Parathyroid adenoma (tissue), 2 donors: ENCODE results near the gene JMJD7.

Experiments
- H2AFZ ChIP-seq: fragments of 300-600 bp; sonication (generic); one replicate; pipeline ENCODE4 v1.7.0; 2017; ENCODE audit warnings: antibody characterized with exemption, mild to moderate bottlenecking
- H3K27ac ChIP-seq: fragments of 300-600 bp; sonication (generic); one replicate; pipeline ENCODE4 v1.7.0; 2017
- H3K27me3 ChIP-seq: fragments of 300-600 bp; sonication (generic); one replicate; pipeline ENCODE4 v1.7.0; 2017; ENCODE audit warnings: low read length; ENCODE audit not compliant: control insufficient read depth, insufficient read depth
- H3K36me3 ChIP-seq: fragments of 300-600 bp; sonication (generic); one replicate; pipeline ENCODE4 v1.7.0; 2017; ENCODE audit warnings: low read length; ENCODE audit not compliant: control insufficient read depth, insufficient read depth
- H3K4me1 ChIP-seq: fragments of 300-600 bp; sonication (generic); one replicate; pipeline ENCODE4 v1.7.0; 2017; ENCODE audit warnings: control low read depth
- H3K4me2 ChIP-seq: fragments of 300-600 bp; sonication (generic); one replicate; pipeline ENCODE4 v1.7.0; 2017; ENCODE audit warnings: low read length
- H3K4me3 ChIP-seq: fragments of 300-600 bp; sonication (generic); one replicate; pipeline ENCODE4 v1.7.0; 2017; ENCODE audit warnings: low read depth, low read length
- H3K79me2 ChIP-seq: fragments of 300-600 bp; sonication (generic); one replicate; pipeline ENCODE4 v1.7.0; 2017; ENCODE audit warnings: control low read depth
- H3K9ac ChIP-seq: fragments of 300-600 bp; sonication (generic); one replicate; pipeline ENCODE4 v1.7.0; 2017; ENCODE audit warnings: mild to moderate bottlenecking
- H3K9me3 ChIP-seq: fragments of 300-600 bp; sonication (generic); one replicate; pipeline ENCODE4 v1.7.0; 2017; ENCODE audit warnings: low read length; ENCODE audit not compliant: control insufficient read depth
- TF ChIP-seq, protein P1 (sequence below): fragments of 300-600 bp; sonication (generic); IDR thresholded peaks from one replicate; pipeline ENCODE4 v1.7.0; 2017; ENCODE audit warnings: antibody characterized with exemption, mild to moderate bottlenecking
- donor health status: primary hyperparathyroidism.

Gene JMJD7

DNA sequence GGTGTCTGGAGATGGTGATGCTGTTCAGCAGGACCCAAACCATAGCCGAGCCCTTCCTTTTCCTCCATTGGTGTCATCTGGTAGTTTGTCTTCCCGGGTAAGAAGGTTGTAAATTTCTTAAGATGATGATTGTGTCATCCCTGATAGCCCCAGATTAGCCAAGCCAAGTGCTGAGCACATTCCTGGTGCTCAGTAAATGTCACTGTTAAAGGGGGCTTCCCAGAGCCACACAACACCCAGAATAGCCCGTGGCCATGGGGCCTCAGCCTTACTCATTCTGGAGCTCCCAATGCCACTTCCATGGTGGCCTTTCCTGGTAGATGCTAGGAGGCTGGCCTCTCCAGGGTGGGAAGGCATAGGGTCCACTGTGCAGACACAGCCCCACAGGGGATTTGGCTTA, 6.2 kb downstream of the JMJD7 start:
- Histone ChIP-seq H3K9ac (no peak overlapping the region), H3K4me2 (no peak overlapping the region), H3K27ac (no peak overlapping the region), H3K79me2 (no peaks in the 10 kb centered on the region), H3K36me3 (no peaks in the 10 kb centered on the region), H3K9me3 (no peaks in the 10 kb centered on the region), H3K4me3 (no peak overlapping the region), H3K4me1 (no peaks in the 10 kb centered on the region), H3K27me3 (no peaks in the 10 kb centered on the region), H2AFZ (no peak overlapping the region)
- TF ChIP-seq, protein P1, sequence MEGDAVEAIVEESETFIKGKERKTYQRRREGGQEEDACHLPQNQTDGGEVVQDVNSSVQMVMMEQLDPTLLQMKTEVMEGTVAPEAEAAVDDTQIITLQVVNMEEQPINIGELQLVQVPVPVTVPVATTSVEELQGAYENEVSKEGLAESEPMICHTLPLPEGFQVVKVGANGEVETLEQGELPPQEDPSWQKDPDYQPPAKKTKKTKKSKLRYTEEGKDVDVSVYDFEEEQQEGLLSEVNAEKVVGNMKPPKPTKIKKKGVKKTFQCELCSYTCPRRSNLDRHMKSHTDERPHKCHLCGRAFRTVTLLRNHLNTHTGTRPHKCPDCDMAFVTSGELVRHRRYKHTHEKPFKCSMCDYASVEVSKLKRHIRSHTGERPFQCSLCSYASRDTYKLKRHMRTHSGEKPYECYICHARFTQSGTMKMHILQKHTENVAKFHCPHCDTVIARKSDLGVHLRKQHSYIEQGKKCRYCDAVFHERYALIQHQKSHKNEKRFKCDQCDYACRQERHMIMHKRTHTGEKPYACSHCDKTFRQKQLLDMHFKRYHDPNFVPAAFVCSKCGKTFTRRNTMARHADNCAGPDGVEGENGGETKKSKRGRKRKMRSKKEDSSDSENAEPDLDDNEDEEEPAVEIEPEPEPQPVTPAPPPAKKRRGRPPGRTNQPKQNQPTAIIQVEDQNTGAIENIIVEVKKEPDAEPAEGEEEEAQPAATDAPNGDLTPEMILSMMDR = no peak

DNA sequence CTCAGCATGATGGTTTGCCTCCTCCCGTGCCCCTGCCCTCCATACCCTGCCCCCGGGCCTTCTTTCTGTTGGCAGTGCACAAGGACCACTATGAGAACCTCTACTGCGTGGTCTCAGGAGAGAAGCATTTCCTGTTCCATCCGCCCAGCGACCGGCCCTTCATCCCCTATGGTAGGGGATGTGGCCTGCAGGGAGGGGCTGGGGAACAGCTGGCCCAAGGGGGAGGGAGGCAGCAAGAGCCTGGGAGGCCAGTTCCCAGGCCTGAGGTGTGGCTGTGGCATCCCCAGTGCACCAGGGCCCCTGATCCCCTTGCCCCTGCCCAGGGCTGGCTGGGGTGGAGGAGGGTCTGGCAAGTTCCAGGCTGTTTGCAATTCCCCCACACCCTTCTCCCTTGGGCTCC, 8.2 kb downstream of the JMJD7 start:
- Histone ChIP-seq H3K9me3 (no peaks in the 10 kb centered on the region), H3K36me3 (no peaks in the 10 kb centered on the region), H2AFZ (no peak overlapping the region), H3K4me2 (no peak overlapping the region), H3K27me3 (no peaks in the 10 kb centered on the region), H3K4me1 (no peaks in the 10 kb centered on the region), H3K9ac (no peak overlapping the region), H3K4me3 (no peak overlapping the region), H3K79me2 (no peaks in the 10 kb centered on the region), H3K27ac (no peak overlapping the region)
- TF ChIP-seq, protein P1 = no peak

DNA sequence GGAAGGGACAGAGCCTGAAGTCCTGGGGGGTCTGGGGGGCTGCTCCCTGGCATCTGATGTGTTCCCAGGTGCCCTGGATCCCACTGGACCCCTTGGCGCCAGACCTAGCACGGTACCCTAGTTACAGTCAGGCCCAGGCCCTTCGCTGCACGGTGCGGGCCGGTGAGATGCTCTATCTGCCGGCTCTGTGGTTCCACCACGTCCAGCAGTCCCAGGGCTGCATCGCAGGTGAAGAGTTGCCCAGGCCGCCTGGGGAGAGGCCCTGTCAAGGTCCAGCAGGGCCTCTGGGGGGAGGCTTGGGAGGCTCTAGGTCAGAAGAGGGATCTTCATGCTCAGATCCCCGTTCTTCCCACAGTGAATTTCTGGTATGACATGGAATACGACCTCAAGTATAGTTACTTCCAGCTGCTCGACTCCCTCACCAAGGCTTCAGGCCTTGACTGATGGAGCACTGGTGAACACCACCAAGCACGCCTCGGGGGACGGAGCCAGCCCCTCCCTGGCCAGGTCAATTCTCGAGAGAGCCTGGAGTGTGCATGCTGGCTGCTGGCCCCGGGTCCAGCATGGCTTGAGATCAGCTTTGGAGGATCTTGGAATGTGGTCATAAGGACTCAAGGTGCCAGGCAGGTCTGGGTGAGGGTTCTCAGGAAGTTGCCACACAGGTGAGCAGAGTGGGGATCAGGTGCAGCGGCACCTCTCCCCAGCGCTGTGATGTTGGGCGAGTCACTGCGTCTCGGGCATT, 9.0 kb downstream of the JMJD7 start:
- TF ChIP-seq, protein P1 = no peak
- Histone ChIP-seq H3K4me1 (no peaks in the 10 kb centered on the region), H3K36me3 (no peaks in the 10 kb centered on the region), H3K9ac (no peak overlapping the region), H3K79me2 (no peaks in the 10 kb centered on the region), H2AFZ (no peak overlapping the region), H3K9me3 (no peaks in the 10 kb centered on the region), H3K27ac (no peak overlapping the region), H3K4me2 (no peak overlapping the region), H3K4me3 (no peak overlapping the region), H3K27me3 (no peaks in the 10 kb centered on the region)

DNA sequence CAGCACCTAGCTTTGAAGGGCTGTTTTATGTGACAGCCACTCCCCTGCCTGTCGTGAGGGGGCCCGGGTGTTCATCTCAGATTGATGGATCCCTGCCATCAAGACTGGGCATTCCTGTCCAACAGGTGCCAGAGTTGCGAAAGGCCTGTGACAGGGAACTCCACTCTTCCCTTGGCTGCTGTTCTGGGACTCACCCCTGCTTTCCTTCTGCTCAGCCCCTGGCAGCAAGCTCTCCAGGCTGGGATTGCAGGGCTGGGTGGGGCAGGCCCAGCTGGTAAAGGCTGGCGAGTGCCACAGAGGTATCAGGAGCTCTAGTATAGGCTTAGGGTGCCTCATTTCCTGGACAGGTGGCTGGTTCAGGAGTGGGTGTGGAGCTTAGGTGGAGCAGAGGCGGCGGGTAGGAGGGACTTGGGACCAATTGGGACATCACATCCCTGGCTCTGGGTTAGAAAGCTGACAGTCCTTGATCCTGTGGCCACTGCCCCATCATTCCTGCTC, 10.6 kb downstream of the JMJD7 start, which contains the start of gene PLA2G4B:
Gene PLA2G4B (plus strand): TSS at position 448 of the 498 bp plus-strand sequence. CDS start 67 bp downstream, outside the sequence.
- no peaks in the 10 kb centered on the region for H3K36me3 ChIP-seq

More for the DNA sequence above, 10.6 kb downstream of the JMJD7 start, which contains the start of gene PLA2G4B:
- Histone ChIP-seq H3K27me3 (no peaks in the 10 kb centered on the region), H3K4me2 (no peak within 1 kb of the TSS), H3K9ac (no peak within 1 kb of the TSS), H3K4me1 (no peaks in the 10 kb centered on the region), H3K9me3 (no peaks in the 10 kb centered on the region), H3K27ac (no peak within 1 kb of the TSS), H3K4me3 (no peak within 1 kb of the TSS), H3K79me2 (no peaks in the 10 kb centered on the region), H2AFZ (no peak within 1 kb of the TSS)
- TF ChIP-seq, protein P1 = no peak
